SK-N-SH (cell line): ENCODE measurements around the gene ERC2.

Experiments used
- ELF1 ChIP-seq: IDR thresholded peaks from 2 replicates; pipeline ENCODE4 v1.4.0; 2012
- EP300 ChIP-seq, 2 experiments: IDR thresholded peaks; 2 replicates each; pipeline versions ENCODE4 v1.4.0 to v1.6.1; 2012; ENCODE audit warnings: borderline replicate concordance in 1 of 2, low read depth in 1 of 2, low read length in 1 of 2
- MXI1 ChIP-seq: IDR thresholded peaks from 2 replicates; pipeline ENCODE4 v1.6.1; 2012; ENCODE audit warnings: mild to moderate bottlenecking, low read depth, low read length, improper control_type of control experiment
- POLR2AphosphoS5 ChIP-seq: IDR thresholded peaks from 2 replicates; pipeline ENCODE4 v1.6.1; 2012; ENCODE audit warnings: low read depth, low read length
- RAD21 ChIP-seq: IDR thresholded peaks from 2 replicates; pipeline ENCODE4 v1.6.1; 2012; ENCODE audit warnings: mild to moderate bottlenecking, low read length
- TF ChIP-seq, protein P1 (sequence below): fragments of 200-600 bp; sonication (generic); IDR thresholded peaks from 2 replicates; pipeline ENCODE4 v1.6.1; 2017; ENCODE audit warnings: antibody characterized with exemption, mild to moderate bottlenecking, moderate library complexity
- TF ChIP-seq, protein P2 (sequence below): IDR thresholded peaks from 2 replicates; pipeline ENCODE4 v1.6.1; 2012; ENCODE audit warnings: mild to moderate bottlenecking, low read depth, low read length, moderate library complexity

DNA sequence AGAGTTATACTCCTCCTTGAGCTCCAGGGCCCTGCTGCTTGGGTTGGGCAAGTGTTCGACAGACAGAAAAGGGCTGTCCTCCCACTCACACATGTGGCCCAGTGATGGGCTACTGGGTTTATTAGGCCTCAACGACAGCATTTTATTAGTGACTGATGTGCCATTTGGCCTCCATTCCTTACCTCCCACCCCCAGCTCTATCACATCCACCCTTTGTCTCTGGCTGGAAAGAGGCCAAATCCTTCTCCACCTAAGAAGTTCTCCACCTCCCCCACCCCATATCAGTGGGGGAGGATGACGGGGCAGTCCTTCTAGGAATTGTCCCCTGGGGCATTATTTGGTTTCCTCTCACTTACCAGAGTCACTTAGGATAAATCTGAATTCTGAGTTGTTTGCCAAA lies 924.0 kb downstream of the ERC2 start:
- TF ChIP-seq RAD21 (no peak), ELF1 (no peak), EP300 (IDR thresholded peaks at IDR 0.05; ENCODE audit: borderline replicate concordance in 1 of 2, low read depth in 1 of 2, low read length in 1 of 2) (no peak), POLR2AphosphoS5 (no peak), MXI1 (no peak)
- TF ChIP-seq, protein P1, sequence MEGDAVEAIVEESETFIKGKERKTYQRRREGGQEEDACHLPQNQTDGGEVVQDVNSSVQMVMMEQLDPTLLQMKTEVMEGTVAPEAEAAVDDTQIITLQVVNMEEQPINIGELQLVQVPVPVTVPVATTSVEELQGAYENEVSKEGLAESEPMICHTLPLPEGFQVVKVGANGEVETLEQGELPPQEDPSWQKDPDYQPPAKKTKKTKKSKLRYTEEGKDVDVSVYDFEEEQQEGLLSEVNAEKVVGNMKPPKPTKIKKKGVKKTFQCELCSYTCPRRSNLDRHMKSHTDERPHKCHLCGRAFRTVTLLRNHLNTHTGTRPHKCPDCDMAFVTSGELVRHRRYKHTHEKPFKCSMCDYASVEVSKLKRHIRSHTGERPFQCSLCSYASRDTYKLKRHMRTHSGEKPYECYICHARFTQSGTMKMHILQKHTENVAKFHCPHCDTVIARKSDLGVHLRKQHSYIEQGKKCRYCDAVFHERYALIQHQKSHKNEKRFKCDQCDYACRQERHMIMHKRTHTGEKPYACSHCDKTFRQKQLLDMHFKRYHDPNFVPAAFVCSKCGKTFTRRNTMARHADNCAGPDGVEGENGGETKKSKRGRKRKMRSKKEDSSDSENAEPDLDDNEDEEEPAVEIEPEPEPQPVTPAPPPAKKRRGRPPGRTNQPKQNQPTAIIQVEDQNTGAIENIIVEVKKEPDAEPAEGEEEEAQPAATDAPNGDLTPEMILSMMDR = no peak
- TF ChIP-seq, protein P2, sequence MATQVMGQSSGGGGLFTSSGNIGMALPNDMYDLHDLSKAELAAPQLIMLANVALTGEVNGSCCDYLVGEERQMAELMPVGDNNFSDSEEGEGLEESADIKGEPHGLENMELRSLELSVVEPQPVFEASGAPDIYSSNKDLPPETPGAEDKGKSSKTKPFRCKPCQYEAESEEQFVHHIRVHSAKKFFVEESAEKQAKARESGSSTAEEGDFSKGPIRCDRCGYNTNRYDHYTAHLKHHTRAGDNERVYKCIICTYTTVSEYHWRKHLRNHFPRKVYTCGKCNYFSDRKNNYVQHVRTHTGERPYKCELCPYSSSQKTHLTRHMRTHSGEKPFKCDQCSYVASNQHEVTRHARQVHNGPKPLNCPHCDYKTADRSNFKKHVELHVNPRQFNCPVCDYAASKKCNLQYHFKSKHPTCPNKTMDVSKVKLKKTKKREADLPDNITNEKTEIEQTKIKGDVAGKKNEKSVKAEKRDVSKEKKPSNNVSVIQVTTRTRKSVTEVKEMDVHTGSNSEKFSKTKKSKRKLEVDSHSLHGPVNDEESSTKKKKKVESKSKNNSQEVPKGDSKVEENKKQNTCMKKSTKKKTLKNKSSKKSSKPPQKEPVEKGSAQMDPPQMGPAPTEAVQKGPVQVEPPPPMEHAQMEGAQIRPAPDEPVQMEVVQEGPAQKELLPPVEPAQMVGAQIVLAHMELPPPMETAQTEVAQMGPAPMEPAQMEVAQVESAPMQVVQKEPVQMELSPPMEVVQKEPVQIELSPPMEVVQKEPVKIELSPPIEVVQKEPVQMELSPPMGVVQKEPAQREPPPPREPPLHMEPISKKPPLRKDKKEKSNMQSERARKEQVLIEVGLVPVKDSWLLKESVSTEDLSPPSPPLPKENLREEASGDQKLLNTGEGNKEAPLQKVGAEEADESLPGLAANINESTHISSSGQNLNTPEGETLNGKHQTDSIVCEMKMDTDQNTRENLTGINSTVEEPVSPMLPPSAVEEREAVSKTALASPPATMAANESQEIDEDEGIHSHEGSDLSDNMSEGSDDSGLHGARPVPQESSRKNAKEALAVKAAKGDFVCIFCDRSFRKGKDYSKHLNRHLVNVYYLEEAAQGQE = no peak
